ENCODE measurements around the gene LRRC56. TPM values are rescaled to one million over a fixed set of nuclear protein-coding genes. Genes with fewer than 3 reads are reported as not detected.

Gene LRRC56
- total and polyA plus RNA-seq, 9 of the 15 experiments (the other 6 are each of a cell fraction or from before 2014, with no cell fraction given) = 0.03 to 4.5 (median 1.0) TPM; not detected in 1

GRCh38 chr11:555227-555779 lies 18.0 kb downstream of the LRRC56 start:
- POLR2A ChIA-PET = interaction anchor here (0.6 to 1.8 kb wide), 4 partner anchors 14 to 254 kb away, joined by 3 to 5 read pairs (median 4); partner anchors contain the start of gene TALDO1
- in situ Hi-C loops (cut with MboI) = no loop called here
- H3K9ac ChIP-seq (ENCODE audit: insufficient read depth in 1 of 2, low read depth in 2 of 2, low read length in 2 of 2) = no peak overlapping the region

More at GRCh38 chr11:555227-555779, 18.0 kb downstream of the LRRC56 start:
- DNase-seq (ENCODE audit: extremely low read depth in 1 of 4, low spot score in 3 of 4) = no peak
- Histone ChIP-seq H4K20me1 (replicated peaks; ENCODE audit: control insufficient read depth, insufficient read depth, low read length) (no peaks in the 10 kb centered on the region), H3K79me2 (ENCODE audit: control insufficient read depth, insufficient read depth, low read length) (peaks cover 6% of the 10 kb centered on the region; the same call in 1 of the 3 replicates), H3K4me2 (ENCODE audit: insufficient read depth, low read length) (no peak overlapping the region), H3K27ac (ENCODE audit: extremely low read depth, low read depth, low read length) (no peak overlapping the region), H3K9me1 (ENCODE audit: control insufficient read depth, insufficient read depth, low read length) (peaks cover 2% of the 10 kb centered on the region), H2AFZ (ENCODE audit: low read depth, low read length) (no peak overlapping the region), H3K27me3 (ENCODE audit: control insufficient read depth in 2 of 2, insufficient read depth in 2 of 2, low read length in 2 of 2) (no peaks in the 10 kb centered on the region), H3K4me3 (no peak overlapping the region; the same call in 1 of the 2 replicates), H3K9me3 (replicated peaks; ENCODE audit: control insufficient read depth, insufficient read depth, low read depth, low read length) (no peaks in the 10 kb centered on the region), H3K36me3 (ENCODE audit: control insufficient read depth, insufficient read depth, low read length) (no peaks in the 10 kb centered on the region), H3K4me1 (replicated peaks in 1 of 2; ENCODE audit: control insufficient read depth in 2 of 2, insufficient read depth in 2 of 2, low read length in 2 of 2) (peaks cover 27 to 99% of the 10 kb centered on the region in 2 experiments)
- FAIRE-seq = no peak
- 44% methylated on average over 9 of the region's 57 CpGs for whole genome bisulfite sequencing (ENCODE audit: insufficient coverage, low coverage, missing lambda C conversion rate)
- CTCF ChIA-PET (ENCODE audit: low intra/inter-chr PET ratio) = interaction anchor here (1.8 kb wide), 1 partner anchor 173 kb away, joined by 12 read pairs; no protein-coding TSS in a partner anchor
- TF ChIP-seq CCAR2 (IDR thresholded peaks at IDR 0.05; ENCODE audit: low read depth, low read length) = no peak
- no peak for TF ChIP-seq EP400 (IDR thresholded peaks at IDR 0.05)
- TF ChIP-seq SRSF9 (IDR thresholded peaks at IDR 0.05; ENCODE audit: borderline replicate concordance, low read depth, low read length) = no peak
- TF ChIP-seq TSC22D4 (tag; IDR thresholded peaks at IDR 0.05) = no peak
- TF ChIP-seq YY1 (IDR thresholded peaks at IDR 0.05; ENCODE audit: borderline replicate concordance in 1 of 3, control insufficient read depth in 1 of 3, extremely low read depth in 1 of 3, insufficient read depth in 3 of 3, insufficient read length in 1 of 3, insufficient replicate concordance in 2 of 3, low read depth in 1 of 3, low read length in 2 of 3) = no peak
- no peak for TF ChIP-seq ZSCAN32 (CRISPR knock-in tag; IDR thresholded peaks at IDR 0.05)
- TF ChIP-seq HSF4 (CRISPR knock-in tag; IDR thresholded peaks at IDR 0.05; ENCODE audit: borderline replicate concordance) = no peak
- peak; percentile 62; the same call in 1 of the 2 replicates for TF ChIP-seq POLR2G (IDR thresholded peaks at IDR 0.05; ENCODE audit: low read depth, low read length)
- TF ChIP-seq ZBTB33 (CRISPR knock-in tag; IDR thresholded peaks at IDR 0.05) = peak; percentile 57
- peak; percentile 1 for TF ChIP-seq TAF1 (IDR thresholded peaks at IDR 0.05; ENCODE audit: control insufficient read depth, extremely low read depth, insufficient read depth, low read length, severe bottlenecking)
- TF ChIP-seq ZBTB7A (IDR thresholded peaks at IDR 0.05; ENCODE audit: borderline replicate concordance, control insufficient read depth, low read depth, low read length) = peak; percentile 34; the same call in 1 of the 2 replicates
- TF ChIP-seq XRCC3 (IDR thresholded peaks at IDR 0.05) = no peak
- TF ChIP-seq, protein P1, sequence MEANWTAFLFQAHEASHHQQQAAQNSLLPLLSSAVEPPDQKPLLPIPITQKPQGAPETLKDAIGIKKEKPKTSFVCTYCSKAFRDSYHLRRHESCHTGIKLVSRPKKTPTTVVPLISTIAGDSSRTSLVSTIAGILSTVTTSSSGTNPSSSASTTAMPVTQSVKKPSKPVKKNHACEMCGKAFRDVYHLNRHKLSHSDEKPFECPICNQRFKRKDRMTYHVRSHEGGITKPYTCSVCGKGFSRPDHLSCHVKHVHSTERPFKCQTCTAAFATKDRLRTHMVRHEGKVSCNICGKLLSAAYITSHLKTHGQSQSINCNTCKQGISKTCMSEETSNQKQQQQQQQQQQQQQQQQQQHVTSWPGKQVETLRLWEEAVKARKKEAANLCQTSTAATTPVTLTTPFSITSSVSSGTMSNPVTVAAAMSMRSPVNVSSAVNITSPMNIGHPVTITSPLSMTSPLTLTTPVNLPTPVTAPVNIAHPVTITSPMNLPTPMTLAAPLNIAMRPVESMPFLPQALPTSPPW (CRISPR knock-in tag; IDR thresholded peaks at IDR 0.05) = peak; percentile 55; the same call in 1 of the 2 replicates
- ATAC-seq = no peak
- intact Hi-C loops (cut with micrococcal nuclease) = loop anchor here (10.0 kb wide), 2 partner anchors 59 to 139 kb away; partner anchors contain the start of genes DEAF1, IRF7 and TMEM80
- BruUV-seq (replicated peaks) = no TSS peak
